RWPE2 (cell line): ENCODE measurements around the gene KIRREL2.
"Not testable (repeated sequence)": the region's sequence is repeated elsewhere in the genome, so short reads cannot be mapped to it uniquely, and the experiment has no call there.

Experiments used
- ATAC-seq: fragments of 200-7000 bp; cut with Tn5 transposase; 3 replicates; pipeline ENCODE4 v1.9.1; 2021; ENCODE audit warnings: low read depth
- DNase-seq: peaks from one replicate; pipeline ENCODE4 v3.0.0-alpha.2; 2020; ENCODE audit warnings: low spot score
- H3K27ac ChIP-seq: fragments of 450-650 bp; 2 replicates; pipeline ENCODE4 v1.5.1; 2017; ENCODE audit warnings: mild to moderate bottlenecking; ENCODE audit not compliant: poor library complexity, severe bottlenecking
- H3K27me3 ChIP-seq: fragments of 250-450 bp; sonication (Bioruptor Pico); 2 replicates; pipeline ENCODE4 v1.5.1; 2021; ENCODE audit warnings: mild to moderate bottlenecking, moderate library complexity; ENCODE audit not compliant: insufficient read depth, poor library complexity, severe bottlenecking
- H3K36me3 ChIP-seq: fragments of 250-450 bp; sonication (Bioruptor Pico); 2 replicates; pipeline ENCODE4 v1.5.1; 2020; ENCODE audit warnings: low read depth, mild to moderate bottlenecking, moderate library complexity
- H3K4me1 ChIP-seq: fragments of 250-450 bp; sonication (Bioruptor Pico); 2 replicates; pipeline ENCODE4 v1.5.1; 2021; ENCODE audit warnings: mild to moderate bottlenecking, moderate library complexity; ENCODE audit not compliant: insufficient read depth, poor library complexity, severe bottlenecking
- H3K4me3 ChIP-seq: fragments of 250-450 bp; sonication (Bioruptor Pico); 2 replicates; pipeline ENCODE4 v1.5.1; 2021; ENCODE audit warnings: mild to moderate bottlenecking, moderate library complexity; ENCODE audit not compliant: severe bottlenecking
- H3K9me3 ChIP-seq: fragments of 250-450 bp; sonication (Bioruptor Pico); 2 replicates; pipeline ENCODE4 v1.5.1; 2021; ENCODE audit warnings: mild to moderate bottlenecking, moderate library complexity; ENCODE audit not compliant: severe bottlenecking
- CTCF ChIP-seq: fragments of 450-650 bp; IDR thresholded peaks from one replicate; pipeline ENCODE4 v1.5.1; 2017; ENCODE audit warnings: mild to moderate bottlenecking, moderate library complexity; ENCODE audit not compliant: poor library complexity, severe bottlenecking

Gene KIRREL2

GRCh38 chr19:35824150-35824549 lies 32.6 kb upstream of the KIRREL2 start:
- no peak overlapping the region for H3K4me3 ChIP-seq
- H3K36me3 ChIP-seq = no peaks in the 10 kb centered on the region
- DNase-seq = no peak
- no peaks in the 10 kb centered on the region for H3K9me3 ChIP-seq
- no peak for TF ChIP-seq CTCF
- no peaks in the 10 kb centered on the region for H3K27me3 ChIP-seq
- no peak for ATAC-seq
- H3K27ac ChIP-seq = no peak overlapping the region
- no peaks in the 10 kb centered on the region for H3K4me1 ChIP-seq

GRCh38 chr19:35828692-35829301 lies 27.9 kb upstream of the KIRREL2 start:
- no peak overlapping the region for H3K4me3 ChIP-seq
- no peaks in the 10 kb centered on the region for H3K4me1 ChIP-seq
- no peak overlapping the region for H3K27ac ChIP-seq
- H3K9me3 ChIP-seq = no peaks in the 10 kb centered on the region
- DNase-seq (no peak), ATAC-seq (peak; percentile 44; the same call in 2 of the 3 replicates)
- no peaks in the 10 kb centered on the region for H3K27me3 ChIP-seq
- no peaks in the 10 kb centered on the region for H3K36me3 ChIP-seq
- TF ChIP-seq CTCF = no peak

- DNase-seq (no peak), ATAC-seq (no peak)
- Histone ChIP-seq H3K4me3 (no peak overlapping the region), H3K4me1 (no peaks in the 10 kb centered on the region), H3K9me3 (no peaks in the 10 kb centered on the region), H3K36me3 (no peaks in the 10 kb centered on the region), H3K27ac (no peak overlapping the region), H3K27me3 (no peaks in the 10 kb centered on the region)
- TF ChIP-seq CTCF = no peak
Observed at GRCh38 chr19:35830986-35831385, 25.7 kb upstream of the KIRREL2 start.

- ATAC-seq = no peak
- TF ChIP-seq CTCF = no peak
- no peak overlapping the region for H3K4me3 ChIP-seq
- DNase-seq = no peak
- no peaks in the 10 kb centered on the region for H3K36me3 ChIP-seq
- H3K4me1 ChIP-seq = no peaks in the 10 kb centered on the region
- no peak overlapping the region for H3K27ac ChIP-seq
- H3K9me3 ChIP-seq = no peaks in the 10 kb centered on the region
- H3K27me3 ChIP-seq = no peaks in the 10 kb centered on the region
Observed at GRCh38 chr19:35832054-35832453, 24.7 kb upstream of the KIRREL2 start.

GRCh38 chr19:35833972-35834371 lies 22.7 kb upstream of the KIRREL2 start:
- no peak for DNase-seq
- H3K27ac ChIP-seq = no peak overlapping the region
- peaks cover 1% of the 10 kb centered on the region for H3K9me3 ChIP-seq
- no peak overlapping the region for H3K4me3 ChIP-seq
- ATAC-seq = no peak
- no peaks in the 10 kb centered on the region for H3K4me1 ChIP-seq
- no peaks in the 10 kb centered on the region for H3K36me3 ChIP-seq
- no peaks in the 10 kb centered on the region for H3K27me3 ChIP-seq
- TF ChIP-seq CTCF = no peak

- H3K27me3 ChIP-seq, H3K4me3 ChIP-seq, ATAC-seq, H3K9me3 ChIP-seq, DNase-seq, H3K36me3 ChIP-seq, H3K4me1 ChIP-seq, H3K27ac ChIP-seq: not testable (repeated sequence)
Observed at GRCh38 chr19:35836096-35836495, 20.6 kb upstream of the KIRREL2 start.
